ACHN (cell line): ENCODE measurements around the gene ROPN1L.
A peak's percentile ranks its signal among the peaks of the same experiment; 100 is the strongest.
"Not testable (repeated sequence)": the region's sequence is repeated elsewhere in the genome, so short reads cannot be mapped to it uniquely, and the experiment has no call there.

Experiments
- DNase-seq: peaks from one replicate; pipeline ENCODE4 v3.0.0-alpha.2; 2015
- in situ Hi-C: cut with HindIII; loops from 2 replicates; pipeline ENCODE4 v1.10.0; 2017; ENCODE audit warnings: low sequenced_read_pairs, low pct_ligation_motif_present, low pct_unique_long_range_greater_than_20kb

The ROPN1L gene

DNA sequence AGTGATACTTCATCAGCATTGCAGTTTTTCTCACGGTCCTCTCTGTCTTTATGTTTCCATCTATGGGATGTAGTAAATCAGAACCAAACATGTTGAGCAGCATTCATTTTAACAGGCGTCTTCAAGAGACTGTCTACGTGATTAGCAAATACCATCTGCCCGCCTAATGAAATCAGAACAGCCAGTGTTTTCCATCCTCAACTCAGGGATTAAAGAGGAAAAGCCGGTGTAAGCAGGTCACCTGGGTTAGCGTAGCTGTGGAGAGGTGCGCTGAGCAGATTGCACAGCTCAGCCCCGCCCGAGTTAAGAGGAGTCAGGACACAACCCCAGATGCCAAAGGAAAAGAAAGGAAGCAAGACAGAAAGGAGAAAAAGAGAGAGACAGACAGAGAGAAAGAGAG lies 67.9 kb downstream of the ROPN1L start:
- in situ Hi-C loops, result no loop called here
- no peak for DNase-seq

DNA sequence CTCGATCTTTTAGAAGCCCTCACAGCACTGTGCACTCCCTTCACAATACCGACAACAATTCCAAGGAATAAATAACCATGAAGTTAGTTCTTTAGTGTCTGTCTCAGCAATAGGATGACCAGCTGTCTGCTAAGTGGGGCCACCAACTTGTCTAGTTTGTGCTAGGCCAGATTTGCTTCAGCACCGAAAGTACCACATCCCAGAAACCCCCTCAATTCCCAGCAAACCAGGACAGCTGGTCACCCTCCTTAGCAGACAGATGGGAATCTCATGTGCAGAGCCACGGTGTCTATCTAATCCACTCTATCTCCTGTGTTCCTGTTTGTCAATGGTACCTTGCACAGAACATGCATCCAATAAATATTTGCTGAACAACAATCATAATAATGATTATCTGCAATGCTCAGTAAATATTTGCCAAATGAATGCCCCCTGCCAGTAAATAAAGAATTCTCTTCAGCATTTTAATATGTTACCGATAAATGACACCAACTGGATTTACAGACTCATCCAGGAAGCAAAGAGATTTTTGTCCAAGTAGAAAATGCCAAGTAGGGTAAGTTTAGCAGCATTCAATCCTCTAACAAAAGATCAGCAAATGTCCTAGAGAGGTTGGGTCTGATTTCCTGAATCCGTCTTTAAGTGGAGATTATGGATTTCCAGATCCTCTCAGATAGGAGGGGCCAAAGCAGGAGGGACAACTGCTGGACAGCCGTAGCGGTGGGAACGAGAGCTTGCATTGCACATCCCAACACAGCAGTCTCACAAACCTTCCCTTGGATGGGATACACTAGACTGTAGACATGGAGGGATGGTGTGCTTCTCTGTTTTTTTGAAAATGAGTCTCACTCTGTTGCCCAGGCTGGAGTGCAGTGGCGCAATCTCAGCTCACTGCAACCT lies 70.3 kb downstream of the ROPN1L start:
- in situ Hi-C loops, result no loop called here

DNA sequence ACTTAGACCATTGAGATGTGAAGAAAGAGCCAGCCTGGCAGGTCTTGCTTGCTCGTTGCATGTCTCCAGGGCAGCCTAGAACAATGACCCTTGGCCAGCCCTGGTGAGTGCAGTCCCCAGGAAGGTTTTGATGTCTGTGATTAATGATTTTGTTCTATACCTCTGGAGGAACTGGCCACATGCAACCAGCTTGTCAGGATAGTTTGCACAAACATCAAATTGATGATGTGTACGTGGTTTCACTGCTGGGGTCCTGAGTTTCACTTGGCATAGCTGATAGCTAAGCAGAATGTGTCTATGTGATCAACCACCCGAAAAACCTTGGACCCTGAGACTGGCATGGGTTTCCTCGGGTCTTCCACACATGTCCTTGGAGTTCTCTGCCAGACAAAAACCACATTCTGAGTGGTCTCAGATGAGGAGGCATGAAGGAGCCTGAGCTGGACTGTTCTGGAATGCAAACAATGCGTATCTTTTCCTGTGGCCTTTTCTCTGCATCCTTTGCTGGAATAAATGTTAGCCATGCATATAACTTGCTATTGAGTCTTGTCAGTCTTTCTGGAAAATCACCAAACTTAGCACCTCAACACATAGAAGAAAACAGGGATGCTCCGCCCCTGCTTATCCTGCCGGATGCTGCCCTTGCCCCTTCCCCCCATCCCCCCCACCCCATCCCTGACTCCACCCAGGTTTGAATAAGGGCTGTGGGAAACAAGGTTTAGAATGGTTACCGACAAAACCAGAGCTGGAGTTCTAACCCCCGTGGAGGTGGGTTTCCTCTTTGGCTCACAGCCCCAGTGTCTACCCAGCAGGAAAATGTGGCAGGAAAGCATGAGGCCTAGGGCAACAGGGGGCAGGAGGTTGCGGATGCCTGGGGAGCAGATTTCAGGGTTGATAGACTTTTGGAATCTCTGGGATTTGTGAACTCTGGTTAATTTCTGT lies 72.1 kb downstream of the ROPN1L start:
- DNase-seq, result peak; percentile 98

More for the DNA sequence above, 70.3 kb downstream of the ROPN1L start:
- no peak for DNase-seq

DNA sequence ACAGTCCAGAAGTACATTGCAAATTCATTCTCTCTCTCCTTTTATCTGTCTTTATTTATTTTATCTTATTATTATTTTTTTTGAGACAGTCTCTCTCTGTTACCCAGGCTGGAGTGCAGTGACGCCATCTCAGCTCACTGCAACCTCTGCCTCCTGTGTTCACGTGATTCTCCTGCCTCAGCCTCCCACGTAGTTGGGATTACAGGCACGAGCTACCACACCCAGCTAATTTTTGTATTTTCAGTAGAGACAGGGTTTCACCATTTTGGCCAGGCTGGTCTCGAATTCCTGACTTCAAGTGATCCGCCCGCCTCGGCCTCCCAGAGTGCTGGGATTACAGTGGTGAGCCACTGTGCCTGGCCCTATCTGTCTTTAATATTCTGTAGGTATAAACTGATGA lies 72.9 kb downstream of the ROPN1L start:
- in situ Hi-C loops, result not testable (repeated sequence)
- peak; percentile 53 for DNase-seq

More for the DNA sequence above, 72.1 kb downstream of the ROPN1L start:
- in situ Hi-C loops, result no loop called here
